GM18907 (cell line): Measurements from ENCODE around the gene CIZ1.
"Not testable (repeated sequence)": the region's sequence is repeated elsewhere in the genome, so short reads cannot be mapped to it uniquely, and the experiment has no call there.

ENCODE experiments used
- ATAC-seq: cut with Tn5 transposase; IDR thresholded peaks from one replicate; pipeline ENCODE4 v1.9.1; 2021; ENCODE audit warnings: mild to moderate bottlenecking, moderate library complexity; ENCODE audit not compliant: unreplicated experiment

CIZ1 gene

GRCh38 chr9:128149001-128149701, 42.2 kb downstream of the CIZ1 start, which contains the start of gene LCN2:
TSS of gene LCN2 (plus strand) at chr9:128149453. CDS start at chr9:128149526, 73 bp downstream.
- no peak for ATAC-seq

GRCh38 chr9:128148509-128149000, 42.8 kb downstream of the CIZ1 start:
- ATAC-seq = no peak

GRCh38 chr9:128146591-128147120, 44.7 kb downstream of the CIZ1 start:
- no peak for ATAC-seq

GRCh38 chr9:128145951-128146351, 45.4 kb downstream of the CIZ1 start:
- no peak for ATAC-seq

- no peak for ATAC-seq
Measured at GRCh38 chr9:128145536-128145935, 45.8 kb downstream of the CIZ1 start.

GRCh38 chr9:128144239-128145181, 46.9 kb downstream of the CIZ1 start:
- ATAC-seq = no peak

GRCh38 chr9:128143525-128144238, 47.7 kb downstream of the CIZ1 start:
- no peak for ATAC-seq

GRCh38 chr9:128142596-128142995, 48.8 kb downstream of the CIZ1 start:
- ATAC-seq = no peak

- no peak for ATAC-seq
Measured at GRCh38 chr9:128142061-128142460, 49.3 kb downstream of the CIZ1 start.

- no peak for ATAC-seq
Measured at GRCh38 chr9:128141604-128142003, 49.8 kb downstream of the CIZ1 start.

GRCh38 chr9:128139621-128140020, 51.8 kb downstream of the CIZ1 start:
- ATAC-seq = no peak

- ATAC-seq = no peak
Measured at GRCh38 chr9:128138001-128138400, 53.4 kb downstream of the CIZ1 start.

- no peak for ATAC-seq
Measured at GRCh38 chr9:128136816-128137793, 54.3 kb downstream of the CIZ1 start.

GRCh38 chr9:128135561-128135960, 55.8 kb downstream of the CIZ1 start:
- not testable (repeated sequence) for ATAC-seq

- ATAC-seq = not testable (repeated sequence)
Measured at GRCh38 chr9:128132139-128132538, 59.2 kb downstream of the CIZ1 start.

GRCh38 chr9:128131346-128131745, 60.0 kb downstream of the CIZ1 start:
- not testable (repeated sequence) for ATAC-seq

- ATAC-seq = not testable (repeated sequence)
Measured at GRCh38 chr9:128130651-128131050, 60.7 kb downstream of the CIZ1 start.

GRCh38 chr9:128129976-128130590, 61.3 kb downstream of the CIZ1 start:
- not testable (repeated sequence) for ATAC-seq
